ENCODE data around the gene RARG.

RARG gene

DNA sequence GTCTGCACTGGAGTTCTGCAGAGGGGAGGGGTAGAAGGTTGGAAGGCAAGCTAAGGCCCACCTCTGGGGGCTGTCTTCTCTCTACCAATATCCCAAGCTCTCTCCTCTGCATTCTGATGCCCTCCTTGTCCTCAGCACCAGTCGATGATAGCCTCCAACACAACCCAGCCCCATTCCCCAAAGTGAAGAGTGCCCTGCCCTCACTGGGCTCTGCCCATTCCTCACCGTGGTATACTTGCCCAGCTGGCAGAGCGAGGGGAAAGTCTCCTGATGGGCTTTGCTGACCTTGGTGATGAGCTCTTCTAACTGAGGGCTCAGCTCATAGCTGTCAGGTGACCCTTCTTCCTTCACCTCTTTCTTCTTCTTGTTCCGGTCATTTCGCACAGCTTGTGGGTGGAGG, 17.8 kb downstream of the RARG start:
- no peak overlapping the region for H3K4me3 ChIP-seq (ENCODE audit: low read depth, low read length)
- DNase-seq (ENCODE audit: low read depth) = no peak
- TF ChIP-seq, protein P1, sequence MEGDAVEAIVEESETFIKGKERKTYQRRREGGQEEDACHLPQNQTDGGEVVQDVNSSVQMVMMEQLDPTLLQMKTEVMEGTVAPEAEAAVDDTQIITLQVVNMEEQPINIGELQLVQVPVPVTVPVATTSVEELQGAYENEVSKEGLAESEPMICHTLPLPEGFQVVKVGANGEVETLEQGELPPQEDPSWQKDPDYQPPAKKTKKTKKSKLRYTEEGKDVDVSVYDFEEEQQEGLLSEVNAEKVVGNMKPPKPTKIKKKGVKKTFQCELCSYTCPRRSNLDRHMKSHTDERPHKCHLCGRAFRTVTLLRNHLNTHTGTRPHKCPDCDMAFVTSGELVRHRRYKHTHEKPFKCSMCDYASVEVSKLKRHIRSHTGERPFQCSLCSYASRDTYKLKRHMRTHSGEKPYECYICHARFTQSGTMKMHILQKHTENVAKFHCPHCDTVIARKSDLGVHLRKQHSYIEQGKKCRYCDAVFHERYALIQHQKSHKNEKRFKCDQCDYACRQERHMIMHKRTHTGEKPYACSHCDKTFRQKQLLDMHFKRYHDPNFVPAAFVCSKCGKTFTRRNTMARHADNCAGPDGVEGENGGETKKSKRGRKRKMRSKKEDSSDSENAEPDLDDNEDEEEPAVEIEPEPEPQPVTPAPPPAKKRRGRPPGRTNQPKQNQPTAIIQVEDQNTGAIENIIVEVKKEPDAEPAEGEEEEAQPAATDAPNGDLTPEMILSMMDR (IDR thresholded peaks at IDR 0.05; ENCODE audit: low read depth, low read length, missing control alignments) = no peak

DNA sequence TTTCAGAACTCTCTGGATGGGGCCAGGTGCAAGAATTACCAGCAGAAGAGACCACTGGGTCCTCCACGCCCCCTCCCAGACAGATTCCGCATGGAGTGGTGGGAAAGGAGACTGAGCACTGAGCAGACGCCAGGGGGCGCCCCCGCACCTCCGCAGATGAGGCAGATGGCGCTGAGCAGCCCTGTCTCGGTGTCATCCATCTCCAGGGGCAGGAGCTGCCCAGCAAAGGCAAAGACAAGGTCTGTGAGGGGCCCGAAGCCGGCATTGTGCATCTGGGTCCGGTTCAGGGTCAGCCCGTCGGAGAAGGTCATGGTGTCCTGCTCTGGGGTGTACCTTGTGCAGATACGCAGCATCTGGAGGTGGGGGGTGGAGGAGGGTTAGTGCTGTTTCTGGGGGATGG, 18.7 kb downstream of the RARG start:
- TF ChIP-seq, protein P1 (IDR thresholded peaks at IDR 0.05; ENCODE audit: low read depth, low read length, missing control alignments) = peak; percentile 94

DNA sequence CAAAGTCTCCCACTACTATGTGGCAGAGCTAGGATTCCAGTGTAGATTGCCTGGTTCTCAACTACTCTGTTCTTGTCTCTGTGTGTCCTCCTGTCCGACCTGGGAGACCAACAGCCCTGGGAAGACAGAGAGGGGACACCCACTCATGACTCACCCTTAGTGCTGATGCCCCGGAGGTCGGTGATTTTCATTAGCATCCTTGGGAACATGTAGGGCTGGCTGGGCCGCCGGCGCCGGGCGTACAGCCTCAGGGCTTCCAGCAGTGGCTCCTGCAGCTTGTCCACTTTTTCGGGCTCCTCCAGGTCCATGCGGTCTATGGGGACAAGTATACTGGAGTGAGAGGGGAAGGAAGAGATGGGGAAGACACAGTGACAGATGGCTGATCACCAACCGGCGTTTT, 19.1 kb downstream of the RARG start:
- no peak for DNase-seq (ENCODE audit: low read depth)
- TF ChIP-seq, protein P1 (IDR thresholded peaks at IDR 0.05; ENCODE audit: low read depth, low read length, missing control alignments) = no peak
- no peak overlapping the region for H3K4me3 ChIP-seq (ENCODE audit: low read depth, low read length)

More for the DNA sequence above, 18.7 kb downstream of the RARG start:
- H3K4me3 ChIP-seq (ENCODE audit: low read depth, low read length) = no peak overlapping the region
- no peak for DNase-seq (ENCODE audit: low read depth)

DNA sequence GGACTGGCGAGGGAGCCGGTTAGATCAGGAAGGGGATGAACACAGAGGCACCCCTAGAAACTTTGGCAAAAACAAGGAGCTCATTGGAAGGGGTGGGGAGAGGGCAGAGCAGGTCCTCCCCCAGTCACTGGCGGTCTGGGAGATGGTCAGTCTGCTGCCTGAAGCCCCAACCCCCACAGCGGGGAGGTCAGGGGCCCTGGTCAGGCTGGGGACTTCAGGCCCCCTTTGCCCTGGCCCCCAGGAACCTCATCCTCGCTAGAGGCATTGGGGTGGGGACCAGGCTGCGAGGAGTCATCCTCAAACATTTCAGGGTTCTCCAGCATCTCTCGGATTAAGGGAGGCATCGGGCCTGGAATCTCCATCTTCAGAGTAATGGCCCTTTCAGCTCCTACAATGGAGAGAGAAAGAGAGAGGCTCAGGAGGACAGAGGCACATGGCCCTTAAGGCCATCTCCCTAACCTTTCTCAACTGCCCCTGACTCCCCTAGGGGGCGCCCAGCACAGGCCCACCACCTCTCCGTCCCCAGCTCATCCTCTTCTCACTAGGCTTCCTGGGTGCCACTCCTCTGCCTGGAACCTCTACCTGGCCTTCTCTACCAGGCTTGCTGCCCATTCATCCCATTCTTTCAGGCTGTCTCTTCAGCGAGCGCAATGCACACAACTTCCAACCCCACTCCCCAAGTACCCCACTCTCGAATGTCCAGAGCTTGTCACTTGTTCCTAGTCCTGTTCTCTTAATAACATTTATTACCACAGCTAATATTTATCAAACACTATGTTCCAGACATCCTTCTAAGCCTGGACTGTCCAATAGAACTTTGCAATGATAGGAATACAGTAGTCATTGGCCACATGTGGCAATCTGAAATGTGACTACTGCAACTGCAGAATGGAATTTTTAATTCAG, 20.3 kb downstream of the RARG start:
- TF ChIP-seq, protein P1 (IDR thresholded peaks at IDR 0.05; ENCODE audit: low read depth, low read length, missing control alignments) = peak; percentile 66
- H3K4me3 ChIP-seq (ENCODE audit: low read depth, low read length) = no peak overlapping the region
- no peak for DNase-seq (ENCODE audit: low read depth)

DNA sequence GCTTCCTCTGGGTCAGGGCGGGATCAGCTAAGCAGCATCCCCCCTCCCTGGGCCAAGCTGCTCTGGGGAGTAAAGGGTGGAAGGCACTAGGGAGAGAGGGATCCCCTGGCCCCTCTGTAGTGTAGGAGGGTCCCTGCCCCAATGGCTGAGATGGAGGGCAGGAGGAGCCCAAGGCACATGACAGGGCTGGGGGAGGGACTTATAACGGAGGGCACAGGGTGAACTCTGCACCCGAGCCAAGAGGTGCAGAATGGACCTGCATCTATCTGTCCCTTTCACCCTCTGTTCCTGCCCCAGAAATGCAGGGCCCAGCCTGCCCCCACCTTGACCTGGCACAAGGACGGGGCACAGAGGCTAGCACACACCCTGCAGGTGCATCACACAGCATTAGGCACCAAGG, 21.2 kb downstream of the RARG start:
- no peak overlapping the region for H3K4me3 ChIP-seq (ENCODE audit: low read depth, low read length)
- DNase-seq (ENCODE audit: low read depth) = no peak
- TF ChIP-seq, protein P1 (IDR thresholded peaks at IDR 0.05; ENCODE audit: low read depth, low read length, missing control alignments) = no peak

DNA sequence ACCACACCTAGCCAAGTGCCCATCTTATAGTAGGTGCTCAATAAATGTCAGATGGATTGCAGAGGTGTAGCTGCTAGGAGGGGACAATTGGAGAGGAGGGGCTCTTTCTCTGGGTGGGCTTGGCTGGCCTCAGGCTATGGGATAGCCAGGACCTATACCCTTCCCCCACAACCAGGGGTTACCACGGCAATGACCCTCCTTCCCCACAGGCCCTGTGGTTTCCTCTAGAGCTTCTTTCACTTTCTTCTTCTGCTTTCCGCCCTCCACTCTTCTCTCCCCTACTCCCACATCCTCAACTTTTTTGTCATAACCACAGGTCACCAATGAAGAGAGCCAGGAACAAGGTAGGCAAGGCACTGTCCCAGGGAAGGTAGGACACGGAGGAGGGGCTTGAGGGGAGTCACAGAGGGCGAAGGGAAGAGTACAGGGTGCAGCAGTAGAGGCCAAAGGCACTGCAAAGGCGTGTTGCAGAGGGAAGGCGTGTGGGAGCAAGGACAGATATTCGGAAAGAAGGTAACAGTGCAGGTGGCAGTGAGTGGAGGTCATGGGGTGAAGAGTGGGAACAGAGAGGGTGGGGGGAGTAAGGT, 23.0 kb downstream of the RARG start:
- DNase-seq (ENCODE audit: low read depth) = no peak
- TF ChIP-seq, protein P1 (IDR thresholded peaks at IDR 0.05; ENCODE audit: low read depth, low read length, missing control alignments) = no peak
- H3K4me3 ChIP-seq (ENCODE audit: low read depth, low read length) = peak overlapping the region; percentile 58
